B cell (primary cell): Measurements from ENCODE around the gene ATAD3C. TPM values are rescaled to one million over a fixed set of nuclear protein-coding genes. Genes with fewer than 3 reads are reported as not detected.
"Not testable (repeated sequence)": the region's sequence is repeated elsewhere in the genome, so short reads cannot be mapped to it uniquely, and the experiment has no call there.

Experiments
- ATAC-seq: fragments of 200-7000 bp; cut with Tn5 transposase; one replicate; pipeline ENCODE4 v1.10.0; 2021; ENCODE audit warnings: low read depth, mild to moderate bottlenecking, moderate number of reproducible peaks, moderate library complexity
- CTCF ChIA-PET: fragments of 350-600 bp; sonication (Branson Sonifier 250); formaldehyde crosslinking; loops from one replicate; lab custom pipeline; 2021; ENCODE audit warnings: antibody characterized with exemption, inconsistent platforms; lab: Charles Lee
- POLR2A ChIA-PET: fragments of 350-600 bp; sonication (Branson Sonifier 250); formaldehyde crosslinking; loops from one replicate; lab custom pipeline; 2021; ENCODE audit warnings: antibody characterized with exemption; lab: Charles Lee
- DNase-seq: peaks from one replicate; pipeline ENCODE4 v3.0.0; 2013
- H2AFZ ChIP-seq: 2 replicates; pipeline ENCODE4 v1.6.1; 2012; ENCODE audit warnings: mild to moderate bottlenecking, low read depth, low read length; ENCODE audit not compliant: insufficient read depth, poor library complexity, severe bottlenecking
- H3K27ac ChIP-seq, 2 donors: 1 replicate in 1 of 2; 2 replicates in 1 of 2; pipeline ENCODE4 v1.5.1; 2012 to 2013; ENCODE audit warnings: low read length in 2 of 2, mild to moderate bottlenecking in 2 of 2, moderate library complexity in 1 of 2
- H3K27me3 ChIP-seq, 4 experiments: fragments of 200-600 bp in 1 of 4; sonication (generic) in 1 of 4; replicated peaks in 1 of 4; 1 replicate in 2 of 4; 2 replicates in 2 of 4; pipeline versions ENCODE4 v1.6.1 to v1.7.0; 2013 to 2016; ENCODE audit warnings: low read length in 3 of 4, mild to moderate bottlenecking in 2 of 4, mixed read lengths in 1 of 4, moderate library complexity in 1 of 4; ENCODE audit not compliant: insufficient read depth in 4 of 4, control insufficient read depth in 3 of 4; ENCODE audit errors: control extremely low read depth in 1 of 4
- H3K36me3 ChIP-seq, 2 experiments: replicated peaks in 1 of 2; 1 replicate in 1 of 2; 2 replicates in 1 of 2; pipeline versions ENCODE4 v1.6.1 to v1.7.1; 2013; ENCODE audit warnings: low read length in 1 of 2; ENCODE audit not compliant: insufficient read depth in 2 of 2, control insufficient read depth in 1 of 2; ENCODE audit errors: control extremely low read depth in 1 of 2, extremely low read depth in 1 of 2
- H3K4me1 ChIP-seq, 2 donors: fragments of 200-600 bp in 1 of 2; sonication (generic) in 1 of 2; 1 replicate in 1 of 2; 2 replicates in 1 of 2; pipeline versions ENCODE4 v1.5.1 to v1.6.1; 2013 to 2017; ENCODE audit warnings: low read length in 2 of 2; ENCODE audit not compliant: control insufficient read depth in 2 of 2, insufficient read depth in 2 of 2
- H3K4me2 ChIP-seq: replicated peaks from 2 replicates; pipeline ENCODE3; 2012; ENCODE audit warnings: mild to moderate bottlenecking, low read depth, low read length; ENCODE audit not compliant: poor library complexity, severe bottlenecking
- H3K4me3 ChIP-seq, 5 experiments: fragments of 200-600 bp in 1 of 5; sonication (generic) in 1 of 5; 1 replicate in 3 of 5; 2 replicates in 2 of 5; pipeline versions ENCODE4 v1.5.1 to v1.7.0; 2011 to 2016; ENCODE audit warnings: low read length in 4 of 5, mild to moderate bottlenecking in 4 of 5, low read depth in 2 of 5, control low read depth in 1 of 5, moderate library complexity in 1 of 5; ENCODE audit not compliant: insufficient read depth in 1 of 5; ENCODE audit errors: control extremely low read depth in 1 of 5, extremely low read depth in 1 of 5
- H3K79me2 ChIP-seq: fragments of 200-600 bp; sonication (generic); one replicate; pipeline ENCODE4 v1.6.0; 2016; ENCODE audit warnings: low read length; ENCODE audit not compliant: control insufficient read depth, insufficient read depth
- H3K9ac ChIP-seq: fragments of 200-600 bp; sonication (generic); 2 replicates; pipeline ENCODE4 v1.6.1; 2017; ENCODE audit warnings: mild to moderate bottlenecking, low read length, moderate library complexity
- H3K9me3 ChIP-seq, 3 donors: one replicate each; pipeline versions ENCODE4 v1.6.1 to v1.7.1; 2013; ENCODE audit warnings: low read length in 2 of 3; ENCODE audit not compliant: control insufficient read depth in 2 of 3, insufficient read depth in 1 of 3; ENCODE audit errors: control extremely low read depth in 1 of 3
- H4K20me1 ChIP-seq: 2 replicates; pipeline ENCODE4 v1.6.0; 2012; ENCODE audit warnings: mild to moderate bottlenecking, low read length; ENCODE audit not compliant: insufficient read depth, control insufficient read depth, poor library complexity, severe bottlenecking
- H3K27ac Mint-ChIP-seq: one replicate; pipeline ENCODE4 v1.8.0; 2021; ENCODE audit warnings: mixed read lengths
- H3K27me3 Mint-ChIP-seq: one replicate; pipeline ENCODE4 v1.8.0; 2021; ENCODE audit warnings: mixed read lengths
- H3K4me1 Mint-ChIP-seq: one replicate; pipeline ENCODE4 v1.8.0; 2021; ENCODE audit warnings: mixed read lengths
- H3K4me3 Mint-ChIP-seq: one replicate; pipeline ENCODE4 v1.8.0; 2021; ENCODE audit warnings: mixed read lengths
- H3K9me3 Mint-ChIP-seq: one replicate; pipeline ENCODE4 v1.8.0; 2022; ENCODE audit warnings: mixed read lengths; ENCODE audit not compliant: insufficient read depth
- WGBS: methylation state at CpG from one replicate; pipeline ENCODE4 v1.1.5; 2013; ENCODE audit warnings: missing lambda C conversion rate; ENCODE audit not compliant: insufficient coverage; 5-methylcytosine and 5-hydroxymethylcytosine counted together
- intact Hi-C: fragments of 100-400 bp; cut with micrococcal nuclease; formaldehyde crosslinking; loops from one replicate; pipeline ENCODE4 v1.10.0; 2022
- polyA plus RNA-seq: library from polyadenylated mRNA; depleted of rRNA; stranded (reverse); fragments of >200 nt; gene quantifications from 2 replicates; pipeline ENCODE4 v1.2.3, GENCODE V29; 2012
- total RNA-seq, 2 donors: library from RNA; stranded (reverse); fragments of 120-200 nt in 1 of 2; gene quantifications; 1 replicate in 1 of 2; 2 replicates in 1 of 2; pipeline versions ENCODE4 v1.2.3 to v1.2.4, GENCODE V29; 2013 to 2022

ATAD3C gene
- total and polyA plus RNA-seq, 2 donors (not counting 1 experiment from before 2014, with no cell fraction given) = 0.20 to 1.1 TPM

DNA sequence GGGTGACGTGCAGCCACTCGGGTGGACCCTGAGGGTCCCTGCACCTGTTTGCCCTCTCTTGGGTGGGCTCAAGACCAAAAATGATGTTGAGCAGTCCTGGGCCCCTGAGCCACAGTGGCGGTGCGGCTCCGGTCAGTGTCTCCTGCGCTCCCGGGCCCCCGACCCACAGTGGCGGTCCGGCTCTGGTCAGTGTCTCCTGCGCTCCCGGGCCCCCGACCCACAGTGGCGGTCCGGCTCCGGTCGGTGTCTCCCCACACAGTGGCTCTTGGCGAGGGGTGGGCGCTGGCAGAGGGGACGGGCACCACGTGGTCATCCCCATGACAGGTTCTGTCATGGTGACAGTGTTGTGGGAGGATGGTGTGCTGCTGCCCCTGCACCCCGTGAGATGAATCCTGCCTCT is 44.8 kb downstream of the ATAD3C start:
- H3K4me1 ChIP-seq, POLR2A ChIA-PET, H3K27me3 ChIP-seq, H2AFZ ChIP-seq, ATAC-seq, H3K4me3 ChIP-seq, H3K27ac ChIP-seq, DNase-seq, H3K9me3 Mint-ChIP-seq, H3K27me3 Mint-ChIP-seq, H3K27ac Mint-ChIP-seq, H3K4me2 ChIP-seq, intact Hi-C loops, H4K20me1 ChIP-seq, H3K79me2 ChIP-seq, H3K4me3 Mint-ChIP-seq, H3K9ac ChIP-seq, CTCF ChIA-PET, H3K4me1 Mint-ChIP-seq: not testable (repeated sequence)
- Histone ChIP-seq H3K36me3 (peaks cover 3 to 11% of the 10 kb centered on the region in 2 experiments), H3K9me3 (peaks cover 0 to 25% (median 1%) of the 10 kb centered on the region in 3 donors)
- 90% methylated on average over 15 of the region's 22 CpGs for WGBS

- intact Hi-C loops, H3K9me3 Mint-ChIP-seq, H3K27me3 ChIP-seq, H2AFZ ChIP-seq, H3K4me1 Mint-ChIP-seq, H3K4me1 ChIP-seq, H4K20me1 ChIP-seq, DNase-seq, CTCF ChIA-PET, H3K4me3 ChIP-seq, POLR2A ChIA-PET, H3K4me2 ChIP-seq, H3K27ac ChIP-seq, ATAC-seq, H3K27ac Mint-ChIP-seq, H3K4me3 Mint-ChIP-seq, H3K9ac ChIP-seq, H3K79me2 ChIP-seq, H3K27me3 Mint-ChIP-seq, H3K36me3 ChIP-seq: not testable (repeated sequence)
- 97% methylated on average over 5 of the region's 18 CpGs for WGBS
- H3K9me3 ChIP-seq = peaks cover 0 to 25% (median 1%) of the 10 kb centered on the region in 3 donors
Observed at GRCh38 chr1:1495461-1495975, 46.0 kb downstream of the ATAD3C start.
